ENCODE data around the gene ATP8A1. TPM values are rescaled to one million over a fixed set of nuclear protein-coding genes. Genes with fewer than 3 reads are reported as not detected.

Gene ATP8A1
- total and polyA plus RNA-seq, 12 donors, result 3.4 to 27.9 (median 17.5) TPM

DNA sequence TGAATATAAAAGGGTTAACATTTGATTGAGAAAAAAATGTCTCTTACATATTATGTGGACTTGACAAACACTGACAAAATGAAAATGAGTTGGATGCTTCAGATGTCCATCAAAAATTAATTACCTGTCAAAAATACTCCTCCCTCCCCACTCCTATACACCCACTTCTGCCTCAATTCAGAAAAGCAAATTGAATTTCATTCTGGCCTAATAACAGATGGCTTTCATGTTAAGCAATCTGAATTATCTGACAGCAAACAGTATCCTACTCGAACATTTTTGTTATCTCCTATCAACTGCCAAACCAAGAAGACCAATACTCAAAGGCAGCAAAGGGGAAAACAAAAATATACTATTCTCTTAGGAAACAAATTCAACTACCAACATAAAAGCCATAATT lies 44.0 kb downstream of the ATP8A1 start:
- 6 to 9% methylated on average over 1 of the region's 1 CpG for WGBS, 2 donors
- no peak for TF ChIP-seq CTCF (IDR thresholded peaks at IDR 0.05)
- Histone ChIP-seq H3K4me1 (peaks cover 0 to 66% (median 13%) of the 10 kb centered on the region in 9 donors), H3K9me3 (no peaks in the 10 kb centered on the region), H3K36me3 (peaks cover 0 to 13% (median 0%) of the 10 kb centered on the region in 9 donors), H3K27me3 (no peaks in the 10 kb centered on the region), H3K4me3 (no peak overlapping the region), H3K27ac (no peak overlapping the region)
- ATAC-seq, result no peak
- no peak for DNase-seq
- intact Hi-C loops (cut with DNase I), result loop anchor here in 1 of 10 donors (5.0 kb wide), 1 partner anchor 44 kb away; the partner anchor contains the start of gene ATP8A1

GRCh38 chr4:42610941-42611340 lies 46.0 kb downstream of the ATP8A1 start:
- no peaks in the 10 kb centered on the region for H3K27me3 ChIP-seq
- no peaks in the 10 kb centered on the region for H3K9me3 ChIP-seq
- no peak overlapping the region for H3K4me3 ChIP-seq
- H3K36me3 ChIP-seq, result peaks cover 0 to 13% (median 0%) of the 10 kb centered on the region in 9 donors
- DNase-seq (no peak), ATAC-seq (peak; percentile 30 to 91 (median 66))
- no peak for TF ChIP-seq CTCF (IDR thresholded peaks at IDR 0.05)
- WGBS, 2 donors, result 27 to 48% methylated on average over 4 of the region's 4 CpGs
- peaks cover 0 to 66% (median 14%) of the 10 kb centered on the region in 9 donors for H3K4me1 ChIP-seq
- H3K27ac ChIP-seq, result peak overlapping the region in 5 of 10 donors; percentile 36 to 61 (median 56)
- intact Hi-C loops (cut with DNase I), result loop anchor here in 1 of 10 donors (5.0 kb wide), 1 partner anchor 46 kb away; the partner anchor contains the start of gene ATP8A1

GRCh38 chr4:42609051-42609450 lies 47.9 kb downstream of the ATP8A1 start:
- peak overlapping the region in 1 of 10 donors; percentile 15 for H3K27ac ChIP-seq

GRCh38 chr4:42608551-42608950 lies 48.4 kb downstream of the ATP8A1 start:
- Histone ChIP-seq H3K4me3 (no peak overlapping the region), H3K9me3 (no peaks in the 10 kb centered on the region), H3K4me1 (peaks cover 0 to 76% (median 24%) of the 10 kb centered on the region in 9 donors), H3K36me3 (peaks cover 0 to 13% (median 0%) of the 10 kb centered on the region in 9 donors), H3K27ac (no peak overlapping the region), H3K27me3 (no peaks in the 10 kb centered on the region)
- WGBS, 2 donors, result 86 to 97% methylated on average over 2 to 3 of the region's 3 CpGs
- no peak for TF ChIP-seq CTCF (IDR thresholded peaks at IDR 0.05)
- ATAC-seq (no peak), DNase-seq (no peak)
- intact Hi-C loops (cut with DNase I), result loop anchor here in 2 of 10 donors (5.0 kb wide), 2 partner anchors 44 to 49 kb away; partner anchors contain the start of gene ATP8A1 (in 1 of the 2)

More at GRCh38 chr4:42609051-42609450, 47.9 kb downstream of the ATP8A1 start:
- intact Hi-C loops (cut with DNase I), result loop anchor here in 2 of 10 donors (5.0 kb wide), 2 partner anchors 43 to 48 kb away; partner anchors contain the start of gene ATP8A1 (in 1 of the 2)
- Histone ChIP-seq H3K36me3 (peaks cover 0 to 13% (median 0%) of the 10 kb centered on the region in 9 donors), H3K4me3 (no peak overlapping the region), H3K27me3 (no peaks in the 10 kb centered on the region), H3K4me1 (peaks cover 0 to 71% (median 19%) of the 10 kb centered on the region in 9 donors), H3K9me3 (no peaks in the 10 kb centered on the region)
- WGBS, 2 donors, result 95 to 97% methylated on average over 4 of the region's 4 CpGs
- DNase-seq (no peak), ATAC-seq (no peak)
- no peak for TF ChIP-seq CTCF (IDR thresholded peaks at IDR 0.05)
